AG09319 (cell line): ENCODE data around the gene INHBC.

Experiments used
- DNase-seq: peaks from one replicate; pipeline ENCODE4 v3.0.0-alpha.2; 2010; ENCODE audit warnings: low read depth; ENCODE audit errors: extremely low read depth
- CTCF ChIP-seq: IDR thresholded peaks from 2 replicates; pipeline ENCODE4 v1.5.1; 2011; ENCODE audit warnings: low read depth, mild to moderate bottlenecking, inconsistent platforms, low read length, moderate library complexity

The INHBC gene

GRCh38 chr12:57471661-57472060 lies 37.1 kb downstream of the INHBC start:
- no peak for DNase-seq
- no peak for TF ChIP-seq CTCF

DNA sequence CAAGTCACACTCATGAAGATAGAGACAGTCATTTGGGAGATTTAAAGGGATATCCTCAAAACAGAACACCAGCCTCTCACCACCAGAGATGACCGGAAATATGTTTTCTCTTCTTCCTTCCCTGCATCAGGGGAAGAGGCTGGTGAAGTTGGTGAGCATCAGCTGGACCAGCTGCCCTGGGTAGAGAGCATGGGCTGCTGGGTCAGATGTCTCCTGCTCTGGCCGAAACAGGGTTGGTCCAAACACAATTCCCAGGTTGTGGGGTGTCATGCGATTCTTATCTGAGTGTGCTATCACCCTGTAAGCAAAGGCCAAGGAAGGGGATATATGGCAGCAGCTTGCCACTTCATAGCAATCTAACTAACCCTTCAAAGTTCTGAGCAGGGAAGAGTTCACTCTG lies 37.8 kb downstream of the INHBC start:
- no peak for TF ChIP-seq CTCF

GRCh38 chr12:57473392-57473791 lies 38.8 kb downstream of the INHBC start:
- DNase-seq, result no peak
- TF ChIP-seq CTCF, result no peak

More for the DNA sequence above, 37.8 kb downstream of the INHBC start:
- no peak for DNase-seq

- TF ChIP-seq CTCF, result no peak
- DNase-seq, result no peak
These were observed 39.3 kb downstream of the INHBC start for GRCh38 chr12:57473886-57474285.

DNA sequence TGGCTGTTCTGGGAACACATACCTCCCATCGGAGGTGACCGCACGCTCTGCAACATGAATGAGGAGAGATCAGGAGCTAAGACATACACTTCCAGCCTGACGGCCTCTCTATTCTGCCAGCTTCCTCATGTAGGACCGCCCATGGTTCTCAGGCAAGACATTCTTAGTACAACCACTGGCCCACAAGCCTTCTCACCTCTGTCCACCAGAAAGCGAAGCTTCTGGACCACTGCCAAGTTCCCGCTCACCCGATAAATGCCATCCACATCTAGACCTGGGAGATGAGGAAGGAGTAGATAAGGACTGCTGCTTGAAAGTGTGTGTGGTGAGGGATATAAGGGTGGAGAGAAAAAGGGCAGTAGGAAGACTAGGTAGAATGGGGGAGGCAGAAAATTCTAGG lies 39.8 kb downstream of the INHBC start:
- TF ChIP-seq CTCF, result no peak
- DNase-seq, result no peak

- no peak for DNase-seq
These were observed 40.3 kb downstream of the INHBC start for GRCh38 chr12:57474862-57475261.

GRCh38 chr12:57475271-57476161 lies 40.9 kb downstream of the INHBC start:
- no peak for DNase-seq
- TF ChIP-seq CTCF, result no peak

More at GRCh38 chr12:57474862-57475261, 40.3 kb downstream of the INHBC start:
- TF ChIP-seq CTCF, result no peak
